Activated naive CD8-positive, alpha-beta T cell treated with anti-CD3 and anti-CD28 coated beads for 36 hours (primary cell): ENCODE measurements around the gene PTPRB. TPM values are rescaled to one million over a fixed set of nuclear protein-coding genes. Genes with fewer than 3 reads are reported as not detected.
"Not testable (repeated sequence)": the region's sequence is repeated elsewhere in the genome, so short reads cannot be mapped to it uniquely, and the experiment has no call there.

Experiments
- DNase-seq: peaks from one replicate; pipeline ENCODE4 v3.0.0; 2021
- H3K27ac Mint-ChIP-seq: one replicate; pipeline ENCODE4 v1.8.0; 2022; ENCODE audit warnings: mild to moderate bottlenecking, moderate library complexity, mixed read lengths
- H3K27me3 Mint-ChIP-seq: one replicate; pipeline ENCODE4 v1.8.0; 2022; ENCODE audit warnings: mild to moderate bottlenecking, mixed read lengths
- H3K36me3 Mint-ChIP-seq: one replicate; pipeline ENCODE4 v1.8.0; 2021; ENCODE audit warnings: mild to moderate bottlenecking, mixed read lengths
- H3K4me1 Mint-ChIP-seq: one replicate; pipeline ENCODE4 v1.8.0; 2021; ENCODE audit warnings: mixed read lengths
- H3K4me3 Mint-ChIP-seq: one replicate; pipeline ENCODE4 v1.8.0; 2022; ENCODE audit warnings: mild to moderate bottlenecking, moderate library complexity, mixed read lengths
- H3K9me3 Mint-ChIP-seq: one replicate; pipeline ENCODE4 v1.8.0; 2022; ENCODE audit warnings: mixed read lengths
- total RNA-seq, 2 experiments: library from RNA; stranded (reverse); gene quantifications; one replicate each; pipeline ENCODE4 v1.2.3, GENCODE V29; 2021

PTPRB gene
- total RNA-seq, 2 experiments from 2014 or later = not detected

DNA sequence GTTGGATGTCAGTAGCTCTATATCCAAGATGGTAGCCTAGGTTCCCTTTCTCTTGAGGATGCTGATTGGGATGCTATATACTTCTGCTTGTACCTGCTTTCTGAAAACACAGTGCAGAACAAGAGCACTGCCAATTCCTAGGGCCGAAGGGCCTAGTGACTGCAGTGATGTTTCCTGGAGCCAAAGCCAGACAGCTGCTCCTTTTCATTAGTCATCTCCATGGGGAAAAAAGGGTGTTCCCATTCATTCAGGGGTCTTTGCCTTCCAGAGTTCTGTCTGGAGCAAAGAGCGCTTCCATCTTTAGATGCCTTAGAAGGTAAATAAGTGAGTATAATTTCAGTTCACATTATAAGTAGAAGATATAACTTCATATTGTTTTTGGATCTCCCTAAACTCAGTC lies 85.5 kb downstream of the PTPRB start:
- peaks cover 8% of the 10 kb centered on the region for H3K27me3 Mint-ChIP-seq
- no peaks in the 10 kb centered on the region for H3K9me3 Mint-ChIP-seq
- H3K27ac Mint-ChIP-seq = no peak overlapping the region
- no peak overlapping the region for H3K4me3 Mint-ChIP-seq
- no peak for DNase-seq
- H3K4me1 Mint-ChIP-seq = no peaks in the 10 kb centered on the region
- H3K36me3 Mint-ChIP-seq = no peaks in the 10 kb centered on the region

DNA sequence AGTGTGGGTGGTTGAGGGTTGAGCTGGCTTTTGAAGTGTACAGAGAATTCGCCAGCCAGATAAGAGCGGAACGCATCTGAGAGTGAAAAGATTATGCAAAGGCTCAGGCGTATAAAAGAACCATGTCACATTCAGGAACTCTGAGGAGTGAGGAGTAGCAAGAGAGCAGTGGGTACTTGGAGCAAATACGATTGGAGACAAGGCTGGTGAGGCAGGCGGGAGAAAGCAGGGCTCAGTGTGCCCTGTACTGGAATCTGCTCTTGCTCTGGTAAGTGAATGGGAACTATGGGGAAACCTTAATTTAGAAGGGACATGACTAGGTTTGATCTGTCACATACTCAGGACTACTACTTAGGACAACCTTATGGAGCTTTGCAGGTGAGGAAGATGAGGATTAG lies 87.0 kb downstream of the PTPRB start:
- Mint-ChIP-seq H3K27me3 (peaks cover 8% of the 10 kb centered on the region), H3K4me1 (no peaks in the 10 kb centered on the region), H3K9me3 (no peaks in the 10 kb centered on the region), H3K4me3 (no peak overlapping the region), H3K27ac (no peak overlapping the region), H3K36me3 (no peaks in the 10 kb centered on the region)
- DNase-seq = no peak

DNA sequence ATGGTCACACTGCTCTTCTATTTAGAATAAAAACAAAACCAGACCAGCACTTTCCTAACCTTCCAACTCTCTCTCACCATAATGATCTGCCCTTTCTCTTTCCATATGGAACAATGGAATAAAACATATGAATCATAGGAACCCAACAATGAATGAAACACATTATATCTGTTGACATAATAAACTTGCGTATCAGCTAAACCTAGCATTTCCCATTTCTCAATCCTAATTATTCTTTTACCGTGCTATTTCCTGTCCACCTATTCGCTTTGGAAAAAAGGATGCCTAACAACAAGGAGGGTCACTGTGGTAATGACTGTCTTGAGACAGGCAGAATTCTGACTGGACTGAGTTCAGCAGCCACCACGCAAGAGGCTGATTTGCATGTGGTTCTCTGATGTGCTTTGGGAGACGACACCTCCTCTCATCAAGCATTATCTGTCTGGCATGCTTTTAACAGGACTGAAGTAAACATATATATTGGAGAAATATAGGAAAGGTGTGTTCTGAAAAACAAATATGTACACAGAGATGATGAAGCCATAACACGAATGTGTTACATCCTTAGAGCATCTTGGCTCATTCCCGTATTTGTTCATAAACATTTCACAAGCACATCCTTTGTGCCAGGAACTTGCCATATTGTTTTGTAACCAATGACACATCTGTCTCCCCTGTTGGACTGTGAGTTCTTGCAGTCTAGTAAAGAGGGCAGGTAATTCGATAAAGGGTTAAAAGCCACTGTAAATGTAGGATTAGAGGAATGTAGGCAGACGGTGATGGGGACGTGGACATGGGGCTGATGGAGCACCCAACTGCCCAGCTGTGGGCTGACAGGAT lies 87.7 kb downstream of the PTPRB start:
- H3K9me3 Mint-ChIP-seq = no peaks in the 10 kb centered on the region
- peaks cover 8% of the 10 kb centered on the region for H3K27me3 Mint-ChIP-seq
- no peaks in the 10 kb centered on the region for H3K36me3 Mint-ChIP-seq
- no peak overlapping the region for H3K27ac Mint-ChIP-seq
- no peak for DNase-seq
- no peaks in the 10 kb centered on the region for H3K4me1 Mint-ChIP-seq
- no peak overlapping the region for H3K4me3 Mint-ChIP-seq

DNA sequence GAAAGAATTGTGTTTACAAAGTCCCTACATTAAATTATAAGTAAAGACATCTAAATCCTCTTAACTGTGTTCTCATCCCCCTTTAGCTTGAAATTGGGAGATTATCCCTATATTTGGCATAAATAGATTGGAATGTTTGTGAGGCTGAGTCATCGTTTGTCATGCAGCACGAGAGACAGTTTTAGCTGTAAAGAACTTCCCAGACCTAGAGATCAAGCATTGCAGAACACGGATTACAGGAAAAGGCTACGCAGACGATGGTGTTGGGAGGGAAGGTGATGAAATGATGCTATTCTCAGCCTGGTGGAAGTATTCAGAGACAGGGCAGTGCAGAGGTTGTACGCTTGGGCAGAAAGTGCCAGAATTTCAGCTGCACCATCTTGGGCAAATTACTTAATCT lies 93.8 kb downstream of the PTPRB start:
- H3K9me3 Mint-ChIP-seq = no peaks in the 10 kb centered on the region
- no peak overlapping the region for H3K4me3 Mint-ChIP-seq
- no peaks in the 10 kb centered on the region for H3K4me1 Mint-ChIP-seq
- H3K27me3 Mint-ChIP-seq = peaks cover 7% of the 10 kb centered on the region
- no peaks in the 10 kb centered on the region for H3K36me3 Mint-ChIP-seq
- no peak for DNase-seq
- H3K27ac Mint-ChIP-seq = no peak overlapping the region

DNA sequence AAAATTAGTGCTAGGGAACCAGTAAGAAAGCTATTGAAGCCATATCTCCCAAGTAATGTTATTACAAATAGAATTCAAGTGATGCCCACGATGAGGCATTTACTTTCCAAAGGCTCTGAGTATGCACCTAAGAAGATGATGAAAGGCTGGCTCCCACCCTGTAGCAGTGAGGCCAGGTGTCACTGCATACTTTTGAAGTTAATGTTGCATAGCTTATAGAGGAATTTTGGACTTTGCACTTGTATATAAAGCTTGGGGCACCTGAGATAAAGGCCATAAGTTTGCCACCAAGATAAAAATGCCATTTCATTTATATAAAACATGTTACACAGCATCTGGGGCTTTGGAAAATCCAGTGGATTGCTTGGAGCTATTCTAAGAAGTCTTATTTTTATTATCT lies 96.2 kb downstream of the PTPRB start:
- no peak for DNase-seq
- Mint-ChIP-seq H3K27ac (no peak overlapping the region), H3K9me3 (no peaks in the 10 kb centered on the region), H3K36me3 (no peaks in the 10 kb centered on the region), H3K4me1 (no peaks in the 10 kb centered on the region), H3K4me3 (no peak overlapping the region), H3K27me3 (peaks cover 3% of the 10 kb centered on the region)

DNA sequence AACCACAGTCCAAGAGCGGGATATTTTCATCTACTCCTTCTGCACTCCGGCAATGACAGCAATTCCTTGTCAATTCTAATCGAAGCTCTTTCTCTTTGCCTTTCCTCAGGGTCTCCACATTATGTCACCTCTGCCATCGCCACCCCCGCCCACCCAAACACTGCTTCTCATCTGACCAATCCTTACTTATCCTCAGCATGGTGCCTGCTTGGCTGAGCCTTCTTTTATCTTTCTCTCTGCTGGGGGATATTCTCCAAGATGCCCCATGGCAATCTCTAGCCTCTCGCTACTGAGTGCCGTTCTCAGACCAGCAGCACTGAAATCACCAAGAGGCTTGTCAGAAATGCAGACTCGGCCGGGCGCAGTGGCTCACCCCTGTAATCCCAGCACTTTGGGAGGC lies 100.6 kb downstream of the PTPRB start:
- Mint-ChIP-seq H3K27me3 (peaks cover 7% of the 10 kb centered on the region), H3K9me3 (no peaks in the 10 kb centered on the region), H3K4me3 (no peak overlapping the region), H3K4me1 (no peaks in the 10 kb centered on the region), H3K27ac (no peak overlapping the region), H3K36me3 (no peaks in the 10 kb centered on the region)
- DNase-seq = no peak

DNA sequence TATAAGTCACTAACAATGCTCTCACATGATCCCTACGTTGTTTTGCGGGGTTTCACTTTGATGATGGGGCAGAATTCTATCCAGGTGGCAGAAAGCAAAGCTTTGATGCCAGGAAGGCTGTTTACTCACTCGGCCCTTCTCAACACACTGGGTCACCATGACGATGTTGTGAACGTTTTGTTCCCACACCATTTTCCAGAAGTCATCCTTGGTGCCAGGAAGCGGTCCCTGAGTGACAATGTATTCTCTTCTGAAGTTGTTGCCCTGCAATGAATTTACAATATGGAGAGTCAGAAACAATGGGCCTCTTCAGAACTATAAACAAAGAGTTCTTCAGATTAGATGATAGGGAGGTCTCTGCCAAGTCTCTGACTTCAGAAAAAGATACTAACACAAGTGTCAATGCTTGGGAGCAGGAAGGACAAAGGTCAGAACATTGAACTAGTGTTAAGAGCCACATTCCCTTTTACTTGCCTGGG lies 101.3 kb downstream of the PTPRB start:
- Mint-ChIP-seq H3K36me3 (no peaks in the 10 kb centered on the region), H3K27ac (no peak overlapping the region), H3K9me3 (no peaks in the 10 kb centered on the region), H3K4me3 (no peak overlapping the region), H3K4me1 (no peaks in the 10 kb centered on the region), H3K27me3 (peaks cover 7% of the 10 kb centered on the region)
- no peak for DNase-seq

DNA sequence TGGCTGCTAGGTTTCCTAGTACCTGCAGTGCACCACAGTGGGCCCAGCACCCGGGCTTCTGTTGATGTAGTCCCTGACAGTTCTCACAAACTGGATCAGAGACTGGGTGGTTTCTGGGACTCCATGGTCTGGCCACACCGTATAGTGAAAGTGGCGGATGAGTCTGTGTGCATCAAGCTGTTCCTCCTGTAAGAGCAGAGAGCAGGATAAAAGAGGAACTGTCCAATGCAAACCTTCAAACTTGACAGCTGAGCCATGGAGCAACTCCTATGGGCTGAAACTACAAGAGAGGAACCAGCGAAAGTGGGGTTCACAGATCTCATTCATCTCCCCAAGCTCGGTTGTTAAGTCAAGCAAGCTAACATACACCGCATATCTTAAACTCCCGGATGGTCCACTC lies 102.8 kb downstream of the PTPRB start:
- Mint-ChIP-seq H3K4me1 (no peaks in the 10 kb centered on the region), H3K27ac (no peak overlapping the region), H3K4me3 (no peak overlapping the region), H3K36me3 (no peaks in the 10 kb centered on the region), H3K27me3 (peaks cover 4% of the 10 kb centered on the region), H3K9me3 (no peaks in the 10 kb centered on the region)
- no peak for DNase-seq

DNA sequence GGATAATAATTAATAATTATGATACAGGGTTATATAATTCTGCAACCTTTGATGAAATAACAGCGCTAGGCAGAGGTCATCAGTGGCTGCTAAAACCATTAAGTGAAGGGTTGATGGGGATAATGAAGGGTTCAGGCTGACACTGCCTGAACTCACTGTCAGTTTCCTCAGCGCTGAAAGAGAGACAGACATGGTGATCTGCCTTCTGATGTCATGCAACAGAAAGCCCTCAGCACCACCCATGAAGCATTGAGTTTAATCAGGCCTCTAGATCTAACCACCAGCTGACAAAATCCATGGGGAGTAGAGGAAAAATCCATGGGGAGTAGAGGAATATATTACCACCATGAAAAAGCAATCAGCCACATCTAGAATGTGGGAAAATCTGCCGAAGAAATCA lies 107.6 kb downstream of the PTPRB start:
- no peak for DNase-seq
- Mint-ChIP-seq H3K27me3 (peaks cover 4% of the 10 kb centered on the region), H3K36me3 (no peaks in the 10 kb centered on the region), H3K4me3 (no peak overlapping the region), H3K27ac (no peak overlapping the region), H3K9me3 (no peaks in the 10 kb centered on the region), H3K4me1 (no peaks in the 10 kb centered on the region)

DNA sequence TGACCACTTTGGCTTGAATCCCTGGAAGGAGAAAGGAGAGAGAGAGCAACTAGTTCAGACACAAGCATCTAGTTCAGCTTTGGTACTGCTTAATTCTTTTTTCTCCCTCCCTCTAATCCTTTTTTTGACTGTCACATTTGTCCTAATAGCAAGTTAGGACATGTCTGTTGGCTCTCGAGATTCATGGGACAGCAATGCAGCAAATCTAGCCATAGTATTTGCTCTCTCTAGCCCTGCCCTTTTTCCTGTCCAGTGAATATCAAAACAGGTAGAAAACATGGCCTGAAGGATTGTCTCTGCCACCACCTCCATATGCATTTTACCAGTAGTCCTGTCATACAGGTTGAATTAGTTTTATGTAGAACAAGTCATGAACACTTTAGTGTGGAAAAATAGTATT lies 116.4 kb downstream of the PTPRB start:
- H3K27ac Mint-ChIP-seq = no peak overlapping the region
- DNase-seq = no peak
- no peaks in the 10 kb centered on the region for H3K4me1 Mint-ChIP-seq
- no peaks in the 10 kb centered on the region for H3K9me3 Mint-ChIP-seq
- H3K36me3 Mint-ChIP-seq = no peaks in the 10 kb centered on the region
- H3K27me3 Mint-ChIP-seq = peaks cover 9% of the 10 kb centered on the region
- no peak overlapping the region for H3K4me3 Mint-ChIP-seq

DNA sequence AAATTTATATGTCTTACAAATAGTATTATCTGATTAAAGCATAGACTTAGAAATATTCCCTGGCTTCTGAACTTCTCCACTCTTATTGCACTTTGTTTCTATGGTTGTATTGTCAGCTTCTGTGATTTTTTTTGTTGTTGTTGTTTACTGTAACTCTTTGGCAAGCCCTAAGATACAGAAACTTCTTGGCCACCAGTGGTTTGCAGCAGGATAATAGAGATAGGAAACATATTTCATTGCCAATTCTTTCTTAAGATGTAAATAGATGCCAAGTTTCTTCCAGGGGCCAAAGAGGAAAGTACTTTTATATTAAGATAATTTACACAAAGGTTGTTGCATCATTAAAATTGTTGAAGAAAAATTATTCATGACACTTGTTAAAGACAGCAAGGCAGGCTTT lies 123.8 kb downstream of the PTPRB start:
- Mint-ChIP-seq H3K4me1 (no peaks in the 10 kb centered on the region), H3K36me3 (no peaks in the 10 kb centered on the region), H3K9me3 (peaks cover under 1% of the 10 kb centered on the region), H3K27me3 (peaks cover 3% of the 10 kb centered on the region), H3K4me3 (no peak overlapping the region), H3K27ac (no peak overlapping the region)
- no peak for DNase-seq

DNA sequence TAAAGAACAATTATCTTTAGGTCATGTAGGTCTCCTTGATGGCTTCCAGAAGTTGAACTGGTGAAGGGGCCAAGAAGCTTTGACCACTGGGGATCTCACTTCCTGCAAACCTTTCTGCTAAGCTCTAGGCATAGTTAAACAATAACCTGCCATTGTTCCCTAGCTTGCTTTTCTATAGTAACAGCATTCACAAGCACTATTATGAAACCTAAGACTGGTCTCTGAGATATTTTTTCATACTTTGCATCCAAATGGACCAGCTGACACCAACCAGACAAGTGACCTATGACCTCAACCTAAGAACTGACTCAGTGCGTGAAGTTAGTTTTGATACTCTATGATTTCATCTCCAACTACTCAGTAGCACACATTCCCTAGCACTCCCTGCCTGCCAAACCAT lies 129.1 kb downstream of the PTPRB start:
- DNase-seq = no peak
- no peak overlapping the region for H3K4me3 Mint-ChIP-seq

DNA sequence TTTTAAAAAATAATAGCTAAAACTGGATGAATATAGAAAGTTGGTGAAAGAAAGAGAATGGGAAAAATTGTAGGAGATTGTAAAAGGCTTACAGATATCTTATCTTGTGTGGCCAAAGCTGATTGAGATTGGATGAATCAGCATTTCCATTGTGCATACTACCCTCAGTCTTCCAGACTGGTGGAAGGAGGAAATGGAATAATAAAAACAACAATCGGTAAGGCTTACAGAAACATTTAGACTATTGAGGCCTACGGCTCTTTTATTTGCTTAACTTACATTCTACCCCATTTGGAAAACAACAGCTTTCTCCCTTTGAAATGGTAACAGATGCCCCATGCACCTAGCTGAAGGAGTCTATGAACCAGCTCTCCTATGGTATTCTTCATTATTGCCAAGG lies 129.8 kb downstream of the PTPRB start:
- H3K9me3 Mint-ChIP-seq = peaks cover 2% of the 10 kb centered on the region
- H3K4me1 Mint-ChIP-seq = no peaks in the 10 kb centered on the region
- no peak overlapping the region for H3K4me3 Mint-ChIP-seq
- H3K36me3 Mint-ChIP-seq = no peaks in the 10 kb centered on the region
- H3K27ac Mint-ChIP-seq = no peak overlapping the region
- DNase-seq = no peak
- no peaks in the 10 kb centered on the region for H3K27me3 Mint-ChIP-seq

More for the DNA sequence above, 129.1 kb downstream of the PTPRB start:
- Mint-ChIP-seq H3K36me3 (no peaks in the 10 kb centered on the region), H3K9me3 (peaks cover 2% of the 10 kb centered on the region), H3K27me3 (no peaks in the 10 kb centered on the region), H3K4me1 (no peaks in the 10 kb centered on the region), H3K27ac (no peak overlapping the region)

DNA sequence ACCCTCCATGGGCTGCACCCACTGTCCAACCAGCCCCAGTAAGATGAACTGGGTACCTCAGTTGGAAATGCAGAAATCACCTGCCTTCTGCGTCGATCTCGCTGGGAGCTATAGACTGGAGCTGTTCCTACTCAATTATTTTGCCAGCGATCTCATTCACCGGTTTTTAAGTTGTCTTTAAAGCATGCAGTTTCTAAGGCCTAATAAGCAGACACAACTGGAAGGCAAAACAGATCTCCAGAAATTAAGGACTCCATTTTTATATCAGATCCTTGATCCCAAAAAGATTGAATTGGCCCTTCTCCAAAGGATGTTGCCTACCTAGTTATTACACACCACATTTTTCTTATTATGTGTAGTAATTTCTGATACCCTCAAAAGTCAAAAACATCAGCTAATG lies 139.7 kb downstream of the PTPRB start:
- no peak for DNase-seq
- H3K27ac Mint-ChIP-seq = no peak overlapping the region
- no peak overlapping the region for H3K4me3 Mint-ChIP-seq
- H3K27me3 Mint-ChIP-seq = peaks cover 8% of the 10 kb centered on the region
- no peaks in the 10 kb centered on the region for H3K36me3 Mint-ChIP-seq
- peaks cover 10% of the 10 kb centered on the region for H3K9me3 Mint-ChIP-seq
- H3K4me1 Mint-ChIP-seq = no peaks in the 10 kb centered on the region

DNA sequence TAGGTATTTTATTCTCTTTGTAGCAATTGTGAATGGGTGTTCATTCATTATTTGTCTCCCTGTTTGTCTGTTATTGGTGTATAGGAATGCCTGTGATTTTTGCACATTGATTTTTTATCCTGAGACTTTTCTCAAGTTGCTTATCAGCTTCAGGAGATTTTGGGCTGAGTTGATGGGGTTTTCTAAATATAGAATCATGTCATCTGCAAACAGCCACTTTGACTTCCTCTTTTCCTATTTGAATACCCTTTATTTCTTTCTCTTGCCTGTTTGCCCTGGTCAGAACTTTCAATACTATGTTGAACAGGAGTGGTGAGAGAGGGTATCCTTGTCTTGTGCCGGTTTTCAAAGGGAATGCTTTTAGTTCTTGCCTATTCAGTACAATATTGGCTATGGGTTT lies 144.3 kb downstream of the PTPRB start:
- not testable (repeated sequence) for DNase-seq, H3K27ac Mint-ChIP-seq, H3K9me3 Mint-ChIP-seq, H3K4me1 Mint-ChIP-seq, H3K4me3 Mint-ChIP-seq, H3K36me3 Mint-ChIP-seq
- peaks cover 15% of the 10 kb centered on the region for H3K27me3 Mint-ChIP-seq

DNA sequence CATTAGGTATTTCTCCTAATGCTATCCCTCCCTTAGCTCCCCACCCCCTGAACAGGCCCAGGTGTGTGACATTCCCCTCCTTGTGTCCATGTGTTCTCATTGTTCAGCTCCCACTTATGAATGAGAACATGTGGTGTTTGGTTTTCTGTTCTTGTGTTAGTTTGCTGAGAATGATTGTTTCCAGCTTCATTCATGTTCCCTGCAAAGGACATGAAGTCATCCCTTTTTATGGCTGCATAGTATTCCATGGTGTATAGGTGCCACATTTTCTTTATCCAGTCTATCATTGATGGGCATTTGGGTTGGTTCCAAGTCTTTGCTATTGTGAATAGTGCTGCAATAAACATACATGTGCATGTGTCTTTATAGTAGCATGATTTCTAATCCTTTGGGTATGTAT lies 146.3 kb downstream of the PTPRB start:
- H3K9me3 Mint-ChIP-seq, DNase-seq, H3K36me3 Mint-ChIP-seq, H3K4me3 Mint-ChIP-seq, H3K4me1 Mint-ChIP-seq, H3K27ac Mint-ChIP-seq: not testable (repeated sequence)
- peaks cover 11% of the 10 kb centered on the region for H3K27me3 Mint-ChIP-seq
